Measurements from ENCODE around the gene NRG2. TPM values are rescaled to one million over a fixed set of nuclear protein-coding genes. Genes with fewer than 3 reads are reported as not detected.

NRG2 gene
- total RNA-seq, 1 experiment from 2014 or later: 0.91 TPM

- H3K4me1 ChIP-seq (ENCODE audit: control insufficient read depth in 1 of 2, insufficient read depth in 2 of 2, low read length in 2 of 2): peaks cover 0 to 18% of the 10 kb centered on the region in 2 experiments; a peak in 2 of 4 replicates
- intact Hi-C loops (cut with micrococcal nuclease): no loop called here
- H2AFZ ChIP-seq (ENCODE audit: low read depth, low read length, poor library complexity, severe bottlenecking): no peak overlapping the region
- H3K36me3 ChIP-seq (ENCODE audit: control insufficient read depth in 1 of 2, insufficient read depth in 2 of 2, low read length in 2 of 2): no peaks in the 10 kb centered on the region
- no peak overlapping the region for H3K4me3 ChIP-seq (replicated peaks in 1 of 2; ENCODE audit: low read depth in 1 of 2, low read length in 2 of 2)
- TF ChIP-seq TCF7L2 (IDR thresholded peaks at IDR 0.05; ENCODE audit: borderline replicate concordance, extremely low read depth, insufficient read depth, insufficient read length): no peak
- TF ChIP-seq YY1 (IDR thresholded peaks at IDR 0.05; ENCODE audit: extremely low read depth, insufficient replicate concordance, low read depth, low read length): no peak
- TF ChIP-seq ZBTB33 (IDR thresholded peaks at IDR 0.05; ENCODE audit: extremely low read depth, insufficient replicate concordance, low read length): no peak
- no peak for TF ChIP-seq POLR2A (IDR thresholded peaks at IDR 0.05; ENCODE audit: borderline replicate concordance, extremely low read depth, insufficient read depth, insufficient read length)
- no peak for TF ChIP-seq EZH2phosphoT487 (IDR thresholded peaks at IDR 0.05; ENCODE audit: borderline replicate concordance)
- no peak for TF ChIP-seq ZNF274 (IDR thresholded peaks at IDR 0.05; ENCODE audit: low read depth, low read length)
- RAD21 ChIA-PET (ENCODE audit: low non-redundant PET in 1 of 2, low total read pairs in 2 of 2, uncharacterized antibody in 2 of 2, unreplicated experiment in 2 of 2): no interaction called here
- BruUV-seq (replicated peaks): no TSS peak
- H4K20me1 ChIP-seq (ENCODE audit: insufficient read depth): no peaks in the 10 kb centered on the region
- DNase-seq (ENCODE audit: low read depth, low spot score) (no peak), ATAC-seq (no peak)
- POLR2A ChIA-PET: no interaction called here
- H3K4me2 ChIP-seq (ENCODE audit: low read length): peak overlapping the region; percentile 12; the same call in 1 of the 2 replicates
- H3K9me2 ChIP-seq (ENCODE audit: insufficient read depth): no peaks in the 10 kb centered on the region
- no peaks in the 10 kb centered on the region for H3K79me2 ChIP-seq (ENCODE audit: insufficient read depth, low read length)
- H3K9ac ChIP-seq (ENCODE audit: low read length): no peak overlapping the region
- no peak overlapping the region for H3K27ac ChIP-seq (ENCODE audit: low read depth, low read length)
- CTCF ChIA-PET: no interaction called here
- no peaks in the 10 kb centered on the region for H3K9me3 ChIP-seq (ENCODE audit: control insufficient read depth in 1 of 2, insufficient read depth in 1 of 2, low read depth in 1 of 2, low read length in 2 of 2)
- H3K27me3 ChIP-seq (ENCODE audit: insufficient read depth, low read length): no peaks in the 10 kb centered on the region
These were observed 4.6 kb downstream of the NRG2 start for GRCh38 chr5:140038373-140038957.

- ATAC-seq: no peak
- RAD21 ChIA-PET (ENCODE audit: low non-redundant PET in 1 of 2, low total read pairs in 2 of 2, uncharacterized antibody in 2 of 2, unreplicated experiment in 2 of 2): no interaction called here
- H3K27me3 ChIP-seq (ENCODE audit: insufficient read depth, low read length): no peaks in the 10 kb centered on the region
- CTCF ChIA-PET: no interaction called here
- H3K27ac ChIP-seq (ENCODE audit: low read depth, low read length): no peak overlapping the region
- H3K4me2 ChIP-seq (ENCODE audit: low read length): no peak overlapping the region
- H3K9me3 ChIP-seq (ENCODE audit: control insufficient read depth in 1 of 2, insufficient read depth in 1 of 2, low read depth in 1 of 2, low read length in 2 of 2): no peaks in the 10 kb centered on the region
- no peak for DNase-seq (ENCODE audit: low read depth, low spot score)
- no peaks in the 10 kb centered on the region for H3K9me2 ChIP-seq (ENCODE audit: insufficient read depth)
- no peak overlapping the region for H2AFZ ChIP-seq (ENCODE audit: low read depth, low read length, poor library complexity, severe bottlenecking)
- H4K20me1 ChIP-seq (ENCODE audit: insufficient read depth): no peaks in the 10 kb centered on the region
- BruUV-seq (replicated peaks): no TSS peak
- intact Hi-C loops (cut with micrococcal nuclease): no loop called here
- H3K4me1 ChIP-seq (ENCODE audit: control insufficient read depth in 1 of 2, insufficient read depth in 2 of 2, low read length in 2 of 2): peaks cover 0 to 5% of the 10 kb centered on the region in 2 experiments; a peak in 1 of 4 replicates
- H3K4me3 ChIP-seq (replicated peaks in 1 of 2; ENCODE audit: low read depth in 1 of 2, low read length in 2 of 2): no peak overlapping the region
- POLR2A ChIA-PET: no interaction called here
- no peaks in the 10 kb centered on the region for H3K36me3 ChIP-seq (ENCODE audit: control insufficient read depth in 1 of 2, insufficient read depth in 2 of 2, low read length in 2 of 2)
- H3K9ac ChIP-seq (ENCODE audit: low read length): no peak overlapping the region
- H3K79me2 ChIP-seq (ENCODE audit: insufficient read depth, low read length): no peaks in the 10 kb centered on the region
- no peak for TF ChIP-seq YY1 (IDR thresholded peaks at IDR 0.05; ENCODE audit: extremely low read depth, insufficient replicate concordance, low read depth, low read length)
- TF ChIP-seq CEBPB (IDR thresholded peaks at IDR 0.05; ENCODE audit: low read depth): no peak
- TF ChIP-seq TCF7L2 (IDR thresholded peaks at IDR 0.05; ENCODE audit: borderline replicate concordance, extremely low read depth, insufficient read depth, insufficient read length): no peak
- TF ChIP-seq SP1 (IDR thresholded peaks at IDR 0.05; ENCODE audit: low read depth): no peak
- TF ChIP-seq ELF1 (IDR thresholded peaks at IDR 0.05; ENCODE audit: borderline replicate concordance, low read depth): no peak
- TF ChIP-seq FOSL1 (IDR thresholded peaks at IDR 0.05; ENCODE audit: low read depth): no peak
- TF ChIP-seq REST (IDR thresholded peaks at IDR 0.05; ENCODE audit: low read depth): no peak
- no peak for TF ChIP-seq CBX3 (IDR thresholded peaks at IDR 0.05; ENCODE audit: low read depth)
- TF ChIP-seq JUND (IDR thresholded peaks at IDR 0.05): no peak
- TF ChIP-seq RAD21 (IDR thresholded peaks at IDR 0.05; ENCODE audit: low read depth): no peak
- TF ChIP-seq EZH2 (IDR thresholded peaks at IDR 0.05): no peak
- TF ChIP-seq POLR2A (IDR thresholded peaks at IDR 0.05; ENCODE audit: borderline replicate concordance, extremely low read depth, insufficient read depth, insufficient read length): no peak
- TF ChIP-seq ZFX (IDR thresholded peaks at IDR 0.05): no peak
These were observed 6.1 kb downstream of the NRG2 start for GRCh38 chr5:140037012-140037411.
